HG03039 (cell line): Measurements from ENCODE around the gene MLIP.

Experiments
- ATAC-seq: cut with Tn5 transposase; IDR thresholded peaks from one replicate; pipeline ENCODE4 v1.9.1; 2021; ENCODE audit warnings: mild to moderate bottlenecking, moderate library complexity; ENCODE audit not compliant: unreplicated experiment

MLIP gene

DNA sequence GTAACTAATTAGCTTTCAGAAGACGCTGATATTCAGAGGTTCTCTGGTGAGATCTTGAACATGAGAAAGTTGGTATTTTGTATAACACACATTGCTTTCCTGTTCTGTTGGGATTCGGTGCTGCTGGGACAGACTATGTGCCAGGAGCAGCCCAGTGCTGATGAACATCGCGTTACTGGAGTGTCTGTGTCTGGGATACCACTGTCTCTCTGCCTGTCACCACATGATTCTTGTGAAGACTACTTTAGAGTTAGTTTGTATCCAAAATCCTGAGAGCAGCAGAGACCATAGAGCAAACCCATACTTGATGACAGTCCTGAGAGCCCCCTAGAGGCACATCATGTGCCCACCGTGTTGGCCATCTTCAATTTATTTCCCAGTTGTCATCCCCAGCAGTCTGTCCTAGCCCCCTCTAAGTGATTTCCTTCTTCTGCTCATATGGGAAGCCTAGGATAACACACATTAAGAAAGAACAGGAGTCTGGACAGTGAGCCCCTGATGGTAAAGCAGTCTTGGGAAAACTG is 155.2 kb downstream of the MLIP start:
- no peak for ATAC-seq

DNA sequence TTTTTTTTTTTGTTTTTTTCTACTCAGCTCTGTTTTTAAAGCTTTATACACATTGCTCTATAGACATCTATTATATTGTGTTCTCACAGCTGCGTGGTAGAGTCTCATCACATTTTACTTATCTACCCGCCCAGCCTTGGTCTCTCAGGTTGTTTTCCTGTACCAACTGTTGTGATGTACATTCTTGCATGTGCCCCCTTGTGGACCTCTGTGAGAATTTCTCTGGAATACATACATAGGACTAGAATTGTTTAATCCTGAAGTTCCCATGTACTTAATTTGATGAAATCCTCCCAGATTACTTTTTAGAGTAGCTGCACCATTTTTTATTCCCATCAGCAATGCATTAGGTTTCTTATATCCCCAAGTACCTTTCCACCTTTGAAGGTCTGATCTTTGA is 156.6 kb downstream of the MLIP start:
- no peak for ATAC-seq

DNA sequence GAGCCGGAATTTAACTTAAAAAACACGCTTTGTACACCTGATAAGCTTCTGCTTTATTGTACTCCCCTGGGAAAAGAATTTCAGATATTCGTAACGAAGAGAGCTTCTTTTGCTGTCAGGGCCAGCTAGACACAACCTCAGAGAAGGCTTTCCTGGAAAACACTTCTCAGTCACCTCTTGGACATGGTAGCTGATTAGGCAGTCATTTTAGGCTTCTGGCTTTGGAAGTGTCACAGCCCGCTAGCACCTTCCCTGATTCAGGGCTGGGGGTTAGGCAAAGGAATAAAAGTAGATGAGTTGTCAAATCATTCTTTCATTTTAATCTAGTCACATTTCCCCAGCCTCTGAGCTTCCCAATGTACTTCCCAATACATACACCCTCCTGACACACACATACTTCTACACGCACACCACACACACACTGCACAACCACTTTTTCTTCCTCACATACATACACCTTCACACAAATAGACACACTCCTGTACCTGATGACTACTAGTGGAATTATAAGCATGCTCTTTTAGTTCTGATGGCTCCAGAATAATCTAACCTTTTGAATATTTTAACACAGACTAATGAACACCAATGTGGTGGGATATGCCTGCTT is 162.1 kb downstream of the MLIP start:
- no peak for ATAC-seq

DNA sequence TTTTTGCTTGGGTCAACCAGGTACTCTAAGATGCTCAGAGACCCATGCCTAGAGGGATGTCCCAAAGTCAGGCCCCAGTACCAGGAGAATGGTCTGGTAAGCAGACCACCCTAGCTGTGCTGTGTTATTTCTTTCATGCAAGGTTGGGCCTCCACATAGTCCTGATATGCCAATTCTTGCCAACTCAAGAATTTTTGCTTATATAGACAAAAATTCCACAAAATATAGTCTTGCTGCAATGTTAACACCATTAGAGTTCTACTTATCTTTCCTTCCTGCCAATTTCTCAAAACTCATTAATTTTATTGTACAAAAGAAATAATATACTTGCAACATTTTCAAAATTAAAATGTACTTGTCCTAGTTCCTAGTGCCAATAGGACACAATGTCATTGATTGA is 163.1 kb downstream of the MLIP start:
- ATAC-seq, result no peak

DNA sequence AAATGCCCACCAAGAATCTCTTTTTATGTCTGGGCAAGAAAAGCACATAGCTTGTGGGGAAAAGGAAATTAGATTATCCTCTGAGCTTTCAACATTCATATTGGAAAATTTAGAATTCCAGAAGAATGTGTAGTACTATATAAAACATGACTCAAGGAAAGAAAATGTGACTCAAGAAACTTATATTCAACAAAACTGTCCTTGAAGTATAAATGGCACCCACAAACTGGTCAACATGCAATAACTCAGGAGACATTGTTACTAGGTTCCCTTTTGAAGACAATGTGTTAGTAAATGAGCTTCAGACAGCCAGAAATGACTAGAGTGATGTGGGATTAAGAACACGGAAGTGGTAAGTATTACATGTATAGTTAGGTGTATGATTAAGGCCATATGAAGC is 170.9 kb downstream of the MLIP start:
- ATAC-seq, result no peak

DNA sequence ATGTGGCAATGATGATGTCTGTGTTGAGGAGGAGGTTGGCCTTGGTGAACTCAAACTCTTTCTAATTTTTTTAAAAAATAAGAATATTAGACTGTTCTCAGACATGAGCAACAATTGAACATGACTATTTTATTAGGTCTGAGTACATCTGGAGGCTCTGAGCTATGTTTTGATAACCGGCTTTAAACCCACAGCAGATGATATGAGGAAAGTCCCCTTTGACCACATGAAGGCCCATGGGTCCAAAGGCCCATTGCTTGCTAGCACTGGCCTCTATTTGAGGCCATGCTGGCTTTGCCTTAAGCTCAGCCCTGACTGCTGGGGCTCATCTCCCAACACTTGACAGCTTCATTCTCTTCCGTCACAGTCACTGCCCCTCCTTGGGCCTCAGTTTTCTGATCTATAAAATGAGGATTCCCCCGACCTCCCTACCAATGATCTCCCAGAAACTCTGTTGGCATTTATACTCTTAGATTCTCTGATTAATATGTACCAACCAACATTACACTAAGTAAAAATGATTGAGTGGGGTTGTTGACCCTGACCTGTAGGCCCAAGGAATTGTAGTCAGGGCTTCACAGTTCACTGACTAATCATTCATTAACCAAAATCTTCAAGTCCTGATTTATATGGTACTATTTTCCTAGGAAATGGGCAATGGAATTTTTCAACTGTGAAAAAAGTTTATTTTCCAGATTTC is 173.1 kb downstream of the MLIP start:
- ATAC-seq, result no peak

DNA sequence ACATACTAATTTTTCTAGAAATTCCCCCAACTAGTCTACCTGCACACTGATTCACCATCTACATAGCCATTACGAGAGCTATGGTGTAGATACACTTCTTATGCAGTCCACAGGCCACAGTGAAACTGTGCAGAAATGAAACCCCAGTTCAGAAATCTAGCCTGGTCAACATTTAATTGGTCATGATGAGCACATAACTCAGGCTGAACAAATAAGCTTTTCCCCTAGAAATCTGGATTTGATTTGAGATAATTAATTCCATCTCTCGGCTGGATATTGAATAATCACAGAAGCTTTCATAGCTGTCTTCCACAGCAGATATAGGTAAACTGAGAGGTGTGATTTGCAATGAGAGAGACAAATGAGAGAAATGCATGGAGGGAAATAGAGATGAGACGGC is 174.4 kb downstream of the MLIP start:
- ATAC-seq, result no peak

DNA sequence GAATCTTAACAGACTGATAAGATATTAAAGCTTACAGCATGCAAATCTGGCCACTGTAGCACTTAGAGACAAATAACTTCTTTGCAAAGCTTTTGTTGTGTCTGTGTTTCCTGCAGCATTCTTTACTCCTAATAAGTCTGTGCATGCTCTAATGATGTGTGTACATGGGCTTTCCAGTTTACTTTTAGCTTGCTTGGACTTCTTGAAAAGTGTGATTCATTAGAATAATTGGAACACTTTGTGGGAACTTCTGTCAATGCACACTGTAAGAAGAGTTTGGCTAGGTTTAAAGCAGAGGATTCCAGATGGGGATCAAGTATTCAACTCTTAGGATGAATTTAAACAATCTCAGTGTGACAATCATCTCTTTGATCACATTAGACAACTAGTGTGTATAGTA is 174.9 kb downstream of the MLIP start:
- ATAC-seq, result no peak

DNA sequence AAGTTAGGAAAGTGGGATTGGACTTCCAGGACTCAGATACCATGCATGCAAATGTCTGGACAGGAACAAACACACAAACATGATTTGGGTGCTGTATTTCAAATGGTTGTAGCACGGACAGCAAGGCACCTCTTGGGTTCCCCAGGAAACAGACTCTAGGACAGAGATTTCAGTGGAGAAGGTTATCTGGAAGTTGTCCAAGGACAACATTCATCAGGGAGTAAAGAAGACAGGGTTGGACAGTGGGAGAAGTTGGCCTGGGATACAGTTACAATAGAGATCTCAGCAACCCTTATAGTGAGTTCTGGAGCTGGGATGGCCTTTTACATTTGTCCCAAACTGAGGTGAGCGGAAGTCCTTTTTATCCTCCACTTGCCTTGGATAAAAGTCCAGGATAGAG is 177.2 kb downstream of the MLIP start:
- ATAC-seq, result no peak

GRCh38 chr6:54289426-54289825 is 178.2 kb downstream of the MLIP start:
- no peak for ATAC-seq

GRCh38 chr6:54291146-54291545 is 179.9 kb downstream of the MLIP start:
- ATAC-seq, result peak; percentile 81

DNA sequence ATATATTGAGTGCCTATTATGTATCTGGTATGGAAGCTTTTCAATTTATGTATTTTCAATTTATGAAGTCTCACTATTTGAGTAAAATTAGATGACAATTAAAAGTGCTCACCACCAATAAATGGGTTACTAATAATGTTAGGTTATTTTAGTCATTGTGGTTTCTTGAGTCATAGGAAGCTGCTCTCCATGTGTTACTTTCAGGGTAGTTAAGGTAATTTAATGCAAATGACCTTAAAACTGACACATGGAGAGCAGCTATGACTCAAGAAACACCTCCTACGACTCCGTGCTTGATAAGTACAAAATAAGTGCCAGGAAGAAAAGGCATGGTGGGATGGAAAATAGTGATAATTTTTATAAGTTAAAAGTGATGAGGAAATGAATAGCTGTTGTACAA is 180.5 kb downstream of the MLIP start:
- ATAC-seq, result peak; percentile 89

DNA sequence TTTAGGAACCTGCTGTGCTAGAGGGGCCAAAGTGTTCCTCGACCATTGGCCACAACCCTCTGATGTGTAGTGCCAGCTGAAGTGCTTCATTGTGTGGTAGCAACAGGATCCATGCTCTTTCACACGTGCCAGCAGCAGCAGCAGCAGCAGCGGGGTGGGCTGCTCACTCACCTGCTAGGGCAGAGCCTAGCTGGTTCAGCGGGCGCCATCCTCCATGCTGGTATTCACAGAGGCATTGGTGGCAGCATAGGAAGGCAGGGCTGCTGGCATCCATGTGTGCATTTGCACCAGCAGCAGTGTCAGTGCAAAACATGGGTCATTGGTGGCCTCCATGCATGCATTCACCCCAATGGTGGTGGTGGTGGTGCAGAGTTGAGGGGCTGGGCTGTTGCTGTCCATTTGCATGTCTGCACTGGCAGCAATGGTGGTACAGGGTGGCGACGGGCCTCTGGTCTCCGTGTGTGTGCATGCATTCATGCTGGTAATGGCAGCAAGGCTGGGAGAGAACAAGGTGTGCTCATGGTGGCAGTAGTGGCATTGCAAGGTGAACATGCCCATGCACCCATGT is 183.8 kb downstream of the MLIP start:
- ATAC-seq, result no peak

DNA sequence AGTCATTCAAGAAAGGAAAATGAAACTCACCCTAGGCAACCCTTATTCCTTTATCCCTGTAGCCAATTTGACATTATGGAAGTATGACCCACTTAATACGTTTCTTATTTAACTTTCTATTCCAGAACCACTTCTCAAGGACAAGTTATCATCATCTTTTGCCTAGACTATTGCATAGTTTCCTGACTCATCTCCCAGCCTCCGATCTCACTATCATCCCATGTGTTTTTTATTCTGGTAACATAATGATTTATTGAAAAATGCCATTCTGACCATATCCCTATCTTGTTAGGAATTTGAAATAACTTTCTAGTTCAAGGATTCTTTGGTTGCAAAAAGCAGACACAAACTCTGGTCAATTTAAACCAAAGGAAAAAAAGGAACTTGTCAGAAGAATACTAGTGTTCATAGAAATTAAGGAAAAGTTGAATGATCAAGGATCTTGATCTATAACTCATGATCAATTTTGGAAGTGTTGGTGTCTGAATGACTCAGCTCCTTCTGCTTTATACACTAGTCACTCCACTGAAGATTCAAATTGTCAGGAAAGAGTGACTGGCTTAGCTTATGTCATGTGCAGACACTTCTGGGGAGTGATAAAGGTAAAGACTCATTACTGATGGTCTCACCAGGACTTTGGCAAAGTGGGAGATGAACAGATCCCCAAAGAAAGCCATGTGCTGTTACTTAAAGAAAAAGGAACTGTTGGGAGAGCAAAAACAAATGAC is 188.5 kb downstream of the MLIP start:
- no peak for ATAC-seq

DNA sequence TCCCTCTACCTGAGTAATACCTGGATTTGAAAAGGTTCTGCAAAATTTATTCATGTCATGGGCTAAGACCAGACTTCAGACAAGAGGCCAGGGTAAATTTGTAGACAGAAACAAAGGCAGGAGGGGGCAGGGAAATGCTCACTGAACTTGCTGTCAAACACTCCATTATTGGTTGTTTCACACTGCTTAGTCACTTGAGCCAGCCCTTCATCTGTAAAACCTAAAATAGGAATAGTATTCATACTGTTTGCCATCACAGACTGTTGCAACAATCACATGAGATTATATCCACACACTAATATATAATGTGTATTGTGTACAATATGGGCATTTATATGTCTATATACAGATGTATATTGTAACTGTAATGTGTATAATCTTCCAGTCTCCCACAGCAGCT is 190.5 kb downstream of the MLIP start:
- ATAC-seq, result no peak

GRCh38 chr6:54307439-54307910 is 196.2 kb downstream of the MLIP start:
- no peak for ATAC-seq

- no peak for ATAC-seq
Observed at GRCh38 chr6:54308289-54308985, 197.2 kb downstream of the MLIP start, which contains the start of gene TINAG. TSS of gene TINAG (plus strand) at chr6:54308441. CDS start at chr6:54308551, 110 bp downstream.

- no peak for ATAC-seq
Observed at GRCh38 chr6:54308986-54309315, 197.7 kb downstream of the MLIP start.

GRCh38 chr6:54310377-54311152 is 199.3 kb downstream of the MLIP start:
- no peak for ATAC-seq

GRCh38 chr6:54315656-54316055 is 204.4 kb downstream of the MLIP start:
- ATAC-seq, result no peak
